Right lobe of liver (tissue), 4 donors: ENCODE data around the gene DRG1.

Source experiments
- POLR2A ChIP-seq: fragments of 450-650 bp; IDR thresholded peaks from one replicate; pipeline ENCODE4 v1.6.1; 2017; ENCODE audit warnings: antibody characterized with exemption, mild to moderate bottlenecking
- TF ChIP-seq, protein P1 (sequence below), 4 donors: fragments of 200-600 bp in 3 of 4; fragments of 450-650 bp in 1 of 4; IDR thresholded peaks; one replicate each; pipeline versions ENCODE4 v1.5.1 to v1.8.0; 2016 to 2022; ENCODE audit warnings: antibody characterized with exemption in 4 of 4, mild to moderate bottlenecking in 2 of 4
- donor health status: DM: no; HTN: no; CAD: no.
- donor health status: DM: no; HTN: no; CAD: no.
- donor health status: DM: no; HTN: yes; CAD: no.

DNA sequence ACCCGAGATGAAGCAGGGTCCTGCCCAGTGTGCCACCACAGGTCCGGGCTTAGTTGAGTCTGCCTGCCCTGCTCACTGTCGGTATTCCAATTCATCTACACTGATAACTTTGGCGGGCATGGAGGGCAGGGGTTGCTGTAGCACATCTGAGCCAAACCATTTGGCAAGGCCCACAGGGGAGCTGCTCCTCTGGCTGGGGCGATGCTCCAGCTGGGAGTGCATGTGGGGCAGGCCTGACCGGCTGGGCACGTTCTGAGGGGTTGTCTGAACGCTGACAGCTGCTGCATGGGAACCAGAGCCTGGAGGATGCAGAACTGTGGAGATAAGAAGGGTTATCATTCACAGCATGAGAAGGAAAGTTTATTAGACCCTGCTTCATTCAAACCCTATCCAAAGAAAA lies 40.4 kb downstream of the DRG1 start:
- TF ChIP-seq, protein P1, sequence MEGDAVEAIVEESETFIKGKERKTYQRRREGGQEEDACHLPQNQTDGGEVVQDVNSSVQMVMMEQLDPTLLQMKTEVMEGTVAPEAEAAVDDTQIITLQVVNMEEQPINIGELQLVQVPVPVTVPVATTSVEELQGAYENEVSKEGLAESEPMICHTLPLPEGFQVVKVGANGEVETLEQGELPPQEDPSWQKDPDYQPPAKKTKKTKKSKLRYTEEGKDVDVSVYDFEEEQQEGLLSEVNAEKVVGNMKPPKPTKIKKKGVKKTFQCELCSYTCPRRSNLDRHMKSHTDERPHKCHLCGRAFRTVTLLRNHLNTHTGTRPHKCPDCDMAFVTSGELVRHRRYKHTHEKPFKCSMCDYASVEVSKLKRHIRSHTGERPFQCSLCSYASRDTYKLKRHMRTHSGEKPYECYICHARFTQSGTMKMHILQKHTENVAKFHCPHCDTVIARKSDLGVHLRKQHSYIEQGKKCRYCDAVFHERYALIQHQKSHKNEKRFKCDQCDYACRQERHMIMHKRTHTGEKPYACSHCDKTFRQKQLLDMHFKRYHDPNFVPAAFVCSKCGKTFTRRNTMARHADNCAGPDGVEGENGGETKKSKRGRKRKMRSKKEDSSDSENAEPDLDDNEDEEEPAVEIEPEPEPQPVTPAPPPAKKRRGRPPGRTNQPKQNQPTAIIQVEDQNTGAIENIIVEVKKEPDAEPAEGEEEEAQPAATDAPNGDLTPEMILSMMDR (IDR thresholded peaks at IDR 0.05): no peak
- TF ChIP-seq POLR2A: no peak
